ENCODE measurements around the gene ITK.

The ITK gene

GRCh38 chr5:157177953-157178352 is 2.7 kb upstream of the ITK start:
- no peak for TF ChIP-seq NFIC (IDR thresholded peaks at IDR 0.05)
- TF ChIP-seq RAD21 (IDR thresholded peaks at IDR 0.05; ENCODE audit: low read depth) = no peak
- no peak for TF ChIP-seq EGR1 (IDR thresholded peaks at IDR 0.05)
- TF ChIP-seq, protein P1, sequence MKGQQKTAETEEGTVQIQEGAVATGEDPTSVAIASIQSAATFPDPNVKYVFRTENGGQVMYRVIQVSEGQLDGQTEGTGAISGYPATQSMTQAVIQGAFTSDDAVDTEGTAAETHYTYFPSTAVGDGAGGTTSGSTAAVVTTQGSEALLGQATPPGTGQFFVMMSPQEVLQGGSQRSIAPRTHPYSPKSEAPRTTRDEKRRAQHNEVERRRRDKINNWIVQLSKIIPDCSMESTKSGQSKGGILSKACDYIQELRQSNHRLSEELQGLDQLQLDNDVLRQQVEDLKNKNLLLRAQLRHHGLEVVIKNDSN (IDR thresholded peaks at IDR 0.05) = no peak
- no peak for TF ChIP-seq CREB1 (IDR thresholded peaks at IDR 0.05; ENCODE audit: low read depth)
- no peak for TF ChIP-seq CEBPB (IDR thresholded peaks at IDR 0.05)
- no peak for TF ChIP-seq TAF1 (IDR thresholded peaks at IDR 0.05; ENCODE audit: low read depth)
- no peak for TF ChIP-seq MAX (IDR thresholded peaks at IDR 0.05)
- TF ChIP-seq EP300 (IDR thresholded peaks at IDR 0.05; ENCODE audit: borderline replicate concordance) = no peak
- no peak for TF ChIP-seq FOXM1 (IDR thresholded peaks at IDR 0.05; ENCODE audit: borderline replicate concordance, low read depth)
- TF ChIP-seq, protein P2, sequence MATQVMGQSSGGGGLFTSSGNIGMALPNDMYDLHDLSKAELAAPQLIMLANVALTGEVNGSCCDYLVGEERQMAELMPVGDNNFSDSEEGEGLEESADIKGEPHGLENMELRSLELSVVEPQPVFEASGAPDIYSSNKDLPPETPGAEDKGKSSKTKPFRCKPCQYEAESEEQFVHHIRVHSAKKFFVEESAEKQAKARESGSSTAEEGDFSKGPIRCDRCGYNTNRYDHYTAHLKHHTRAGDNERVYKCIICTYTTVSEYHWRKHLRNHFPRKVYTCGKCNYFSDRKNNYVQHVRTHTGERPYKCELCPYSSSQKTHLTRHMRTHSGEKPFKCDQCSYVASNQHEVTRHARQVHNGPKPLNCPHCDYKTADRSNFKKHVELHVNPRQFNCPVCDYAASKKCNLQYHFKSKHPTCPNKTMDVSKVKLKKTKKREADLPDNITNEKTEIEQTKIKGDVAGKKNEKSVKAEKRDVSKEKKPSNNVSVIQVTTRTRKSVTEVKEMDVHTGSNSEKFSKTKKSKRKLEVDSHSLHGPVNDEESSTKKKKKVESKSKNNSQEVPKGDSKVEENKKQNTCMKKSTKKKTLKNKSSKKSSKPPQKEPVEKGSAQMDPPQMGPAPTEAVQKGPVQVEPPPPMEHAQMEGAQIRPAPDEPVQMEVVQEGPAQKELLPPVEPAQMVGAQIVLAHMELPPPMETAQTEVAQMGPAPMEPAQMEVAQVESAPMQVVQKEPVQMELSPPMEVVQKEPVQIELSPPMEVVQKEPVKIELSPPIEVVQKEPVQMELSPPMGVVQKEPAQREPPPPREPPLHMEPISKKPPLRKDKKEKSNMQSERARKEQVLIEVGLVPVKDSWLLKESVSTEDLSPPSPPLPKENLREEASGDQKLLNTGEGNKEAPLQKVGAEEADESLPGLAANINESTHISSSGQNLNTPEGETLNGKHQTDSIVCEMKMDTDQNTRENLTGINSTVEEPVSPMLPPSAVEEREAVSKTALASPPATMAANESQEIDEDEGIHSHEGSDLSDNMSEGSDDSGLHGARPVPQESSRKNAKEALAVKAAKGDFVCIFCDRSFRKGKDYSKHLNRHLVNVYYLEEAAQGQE (IDR thresholded peaks at IDR 0.05; ENCODE audit: low read depth) = no peak
- no peak for TF ChIP-seq ZBTB7A (IDR thresholded peaks at IDR 0.05; ENCODE audit: low read depth)

DNA sequence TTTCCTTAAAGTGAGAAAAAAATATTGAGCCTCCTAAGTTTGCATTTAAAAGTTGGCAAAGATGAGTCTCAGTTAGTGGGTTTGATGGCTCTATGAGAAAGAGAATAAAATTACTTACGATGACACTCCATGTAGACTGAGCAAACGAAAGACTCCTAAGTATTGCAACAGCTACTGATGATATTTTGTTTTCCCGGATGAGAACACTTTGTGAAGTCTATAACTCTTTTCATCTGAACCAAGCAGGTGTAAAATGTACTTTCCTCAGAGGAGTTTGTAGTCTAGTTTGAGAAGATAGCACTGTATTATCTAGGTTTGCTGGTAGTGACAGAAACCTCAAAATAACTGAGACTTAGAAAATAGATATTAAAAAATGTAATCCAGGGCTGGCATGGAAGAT is 1.7 kb upstream of the ITK start:
- TF ChIP-seq NFIC (IDR thresholded peaks at IDR 0.05) = no peak
- TF ChIP-seq EP300 (IDR thresholded peaks at IDR 0.05; ENCODE audit: borderline replicate concordance) = no peak
- TF ChIP-seq, protein P1 (IDR thresholded peaks at IDR 0.05) = no peak
- no peak for TF ChIP-seq TAF1 (IDR thresholded peaks at IDR 0.05; ENCODE audit: low read depth)
- no peak for TF ChIP-seq MAX (IDR thresholded peaks at IDR 0.05)
- TF ChIP-seq TCF12 (IDR thresholded peaks at IDR 0.05; ENCODE audit: low read depth) = no peak
- no peak for TF ChIP-seq RAD21 (IDR thresholded peaks at IDR 0.05; ENCODE audit: low read depth)
- TF ChIP-seq YY1 (IDR thresholded peaks at IDR 0.05; ENCODE audit: low read depth) = no peak
- TF ChIP-seq ZBTB7A (IDR thresholded peaks at IDR 0.05; ENCODE audit: low read depth) = no peak
- TF ChIP-seq TEAD4 (IDR thresholded peaks at IDR 0.05) = no peak
- TF ChIP-seq FOXM1 (IDR thresholded peaks at IDR 0.05; ENCODE audit: borderline replicate concordance, low read depth) = no peak
- TF ChIP-seq EGR1 (IDR thresholded peaks at IDR 0.05) = no peak
- TF ChIP-seq, protein P2 (IDR thresholded peaks at IDR 0.05; ENCODE audit: low read depth) = no peak
- TF ChIP-seq CEBPB (IDR thresholded peaks at IDR 0.05) = no peak
- TF ChIP-seq CREB1 (IDR thresholded peaks at IDR 0.05; ENCODE audit: low read depth) = no peak

- TF ChIP-seq CREB1 (IDR thresholded peaks at IDR 0.05; ENCODE audit: low read depth) = no peak
Observed at GRCh38 chr5:157182143-157182757, 1.6 kb downstream of the ITK start.

DNA sequence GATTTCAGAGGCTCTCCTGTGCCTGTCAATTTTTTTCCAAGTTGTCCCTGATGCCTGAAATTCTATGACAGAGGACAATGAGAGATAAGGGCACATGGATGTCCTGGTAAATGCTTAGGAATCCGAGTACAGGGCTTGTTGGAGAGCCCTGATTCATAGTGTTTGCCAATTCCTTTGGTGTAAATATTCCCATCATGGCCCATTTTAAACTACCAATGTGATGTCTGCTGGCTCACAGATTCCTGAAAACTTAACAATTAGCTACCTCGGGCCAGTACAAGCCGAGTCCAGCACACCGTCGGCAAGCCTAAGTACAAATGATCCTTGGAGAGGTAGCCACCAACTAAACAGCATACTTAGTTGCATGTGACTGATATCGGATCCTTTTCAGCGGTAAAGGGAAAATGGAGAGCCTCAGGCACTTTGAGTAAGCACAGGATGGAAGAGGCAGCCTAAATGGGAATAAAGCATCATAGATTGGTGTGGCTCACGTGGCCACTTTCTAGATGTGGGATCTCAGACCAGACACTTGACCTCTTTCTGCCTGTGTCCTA is 3.6 kb downstream of the ITK start:
- no peak for TF ChIP-seq TAF1 (IDR thresholded peaks at IDR 0.05; ENCODE audit: low read depth)
- TF ChIP-seq FOXM1 (IDR thresholded peaks at IDR 0.05; ENCODE audit: borderline replicate concordance, low read depth) = no peak
- TF ChIP-seq TCF12 (IDR thresholded peaks at IDR 0.05; ENCODE audit: low read depth) = no peak
- TF ChIP-seq EP300 (IDR thresholded peaks at IDR 0.05; ENCODE audit: borderline replicate concordance) = no peak
- no peak for TF ChIP-seq ZBTB7A (IDR thresholded peaks at IDR 0.05; ENCODE audit: low read depth)
- TF ChIP-seq TEAD4 (IDR thresholded peaks at IDR 0.05) = no peak
- TF ChIP-seq, protein P2 (IDR thresholded peaks at IDR 0.05; ENCODE audit: low read depth) = no peak
- TF ChIP-seq CREB1 (IDR thresholded peaks at IDR 0.05; ENCODE audit: low read depth) = no peak
- no peak for TF ChIP-seq MAX (IDR thresholded peaks at IDR 0.05)
- TF ChIP-seq, protein P1 (IDR thresholded peaks at IDR 0.05) = no peak
- TF ChIP-seq NFIC (IDR thresholded peaks at IDR 0.05) = no peak
- no peak for TF ChIP-seq YY1 (IDR thresholded peaks at IDR 0.05; ENCODE audit: low read depth)
- no peak for TF ChIP-seq CEBPB (IDR thresholded peaks at IDR 0.05)
- TF ChIP-seq RAD21 (IDR thresholded peaks at IDR 0.05; ENCODE audit: low read depth) = no peak
- TF ChIP-seq EGR1 (IDR thresholded peaks at IDR 0.05) = no peak

Measured in Ishikawa (cell line).